Measurements from ENCODE around the gene RSBN1L. TPM values are rescaled to one million over a fixed set of nuclear protein-coding genes. Genes with fewer than 3 reads are reported as not detected.

RSBN1L gene
- total RNA-seq, 1 donor from 2014 or later = 17.2 TPM

- Mint-ChIP-seq H3K4me3 (ENCODE audit: unreplicated experiment) (peak overlapping the region; percentile 97), H3K27me3 (ENCODE audit: unreplicated experiment) (peaks cover 1% of the 10 kb centered on the region), H3K9me3 (ENCODE audit: unreplicated experiment) (no peaks in the 10 kb centered on the region), H3K4me1 (ENCODE audit: unreplicated experiment) (peaks cover 31% of the 10 kb centered on the region), H3K36me3 (ENCODE audit: low read depth, unreplicated experiment) (no peaks in the 10 kb centered on the region), H3K27ac (ENCODE audit: unreplicated experiment) (no peak overlapping the region)
- TF ChIP-seq CTCF (IDR thresholded peaks at IDR 0.05; ENCODE audit: unreplicated experiment) = no peak
- no peak for DNase-seq (ENCODE audit: low spot score)
Observed at GRCh38 chr7:77796960-77797359, 100.7 kb downstream of the RSBN1L start.

GRCh38 chr7:77797734-77798393 is 101.6 kb downstream of the RSBN1L start:
- peaks cover 1% of the 10 kb centered on the region for H3K27me3 Mint-ChIP-seq (ENCODE audit: unreplicated experiment)
- H3K4me3 Mint-ChIP-seq (ENCODE audit: unreplicated experiment) = peak overlapping the region; percentile 97
- H3K27ac Mint-ChIP-seq (ENCODE audit: unreplicated experiment) = peak overlapping the region; percentile 80
- no peaks in the 10 kb centered on the region for H3K36me3 Mint-ChIP-seq (ENCODE audit: low read depth, unreplicated experiment)
- peaks cover 28% of the 10 kb centered on the region for H3K4me1 Mint-ChIP-seq (ENCODE audit: unreplicated experiment)
- H3K9me3 Mint-ChIP-seq (ENCODE audit: unreplicated experiment) = no peaks in the 10 kb centered on the region
- TF ChIP-seq CTCF (IDR thresholded peaks at IDR 0.05; ENCODE audit: unreplicated experiment) = no peak
- peak; percentile 42 for DNase-seq (ENCODE audit: low spot score)

GRCh38 chr7:77798394-77799077 is 102.3 kb downstream of the RSBN1L start, which contains the start of the genes PHTF2 and TMEM60:
Gene PHTF2, plus strand, starts transcription at chr7:77798773.
Gene TMEM60, minus strand, starts transcription at chr7:77798434. Its CDS starts 4,061 bp downstream, at chr7:77794373.
- Mint-ChIP-seq H3K27me3 (ENCODE audit: unreplicated experiment) (peaks cover 1% of the 10 kb centered on the region), H3K4me3 (ENCODE audit: unreplicated experiment) (peak within 1 kb of the TSS; percentile 97), H3K9me3 (ENCODE audit: unreplicated experiment) (no peaks in the 10 kb centered on the region), H3K27ac (ENCODE audit: unreplicated experiment) (peak within 1 kb of the TSS; percentile 80), H3K4me1 (ENCODE audit: unreplicated experiment) (peaks cover 28% of the 10 kb centered on the region), H3K36me3 (ENCODE audit: low read depth, unreplicated experiment) (no peaks in the 10 kb centered on the region)
- peak; percentile 15 for TF ChIP-seq CTCF (IDR thresholded peaks at IDR 0.05; ENCODE audit: unreplicated experiment)
- DNase-seq (ENCODE audit: low spot score) = peak; percentile 98

- Mint-ChIP-seq H3K4me3 (ENCODE audit: unreplicated experiment) (peak overlapping the region; percentile 97), H3K27ac (ENCODE audit: unreplicated experiment) (no peak overlapping the region), H3K4me1 (ENCODE audit: unreplicated experiment) (peaks cover 28% of the 10 kb centered on the region), H3K9me3 (ENCODE audit: unreplicated experiment) (no peaks in the 10 kb centered on the region), H3K36me3 (ENCODE audit: low read depth, unreplicated experiment) (no peaks in the 10 kb centered on the region), H3K27me3 (ENCODE audit: unreplicated experiment) (peaks cover 1% of the 10 kb centered on the region)
- TF ChIP-seq CTCF (IDR thresholded peaks at IDR 0.05; ENCODE audit: unreplicated experiment) = peak; percentile 1
- DNase-seq (ENCODE audit: low spot score) = peak; percentile 56
Observed at GRCh38 chr7:77799078-77799964, 103.1 kb downstream of the RSBN1L start.

Data from endothelial cell (in vitro differentiated cells).